ENCODE data around the gene SP140. TPM values are rescaled to one million over a fixed set of nuclear protein-coding genes. Genes with fewer than 3 reads are reported as not detected.

Gene SP140
- total and polyA plus RNA-seq, 10 of the 15 experiments (the other 5 are each of a cell fraction or from before 2014, with no cell fraction given) = 61.7 to 164 (median 90.7) TPM

- FAIRE-seq (peak; percentile 75), ATAC-seq (peak; percentile 87), DNase-seq (ENCODE audit: low read depth, low spot score) (peak; percentile 32)
- Histone ChIP-seq H2AFZ (ENCODE audit: control insufficient read depth, low read depth, low read length) (no peak overlapping the region), H4K20me1 (ENCODE audit: control insufficient read depth, insufficient read depth) (no peaks in the 10 kb centered on the region), H3K36me3 (ENCODE audit: control insufficient read depth in 2 of 2, insufficient read depth in 2 of 2, low read length in 1 of 2) (peaks cover 0 to 3% of the 10 kb centered on the region in 2 experiments; a peak in 1 of 4 replicates), H3K9me3 (replicated peaks; ENCODE audit: control insufficient read depth, insufficient read depth, low read length) (peaks cover 14% of the 10 kb centered on the region), H3K27ac (ENCODE audit: control insufficient read depth, insufficient read depth) (peak overlapping the region; percentile 27; the same call in 1 of the 2 replicates), H3K4me2 (ENCODE audit: control insufficient read depth, insufficient read depth) (peak overlapping the region; percentile 77), H3K4me3 (no peak overlapping the region), H3K9ac (ENCODE audit: control insufficient read depth, insufficient read depth, low read length) (no peak overlapping the region), H3K4me1 (ENCODE audit: control insufficient read depth, insufficient read depth, low read length) (peaks cover 15% of the 10 kb centered on the region), H3K79me2 (ENCODE audit: control insufficient read depth, insufficient read depth, low read length) (no peaks in the 10 kb centered on the region; the same call in none of the 2 replicates), H3K27me3 (replicated peaks in 1 of 2; ENCODE audit: control insufficient read depth in 2 of 2, insufficient read depth in 2 of 2, low read length in 1 of 2) (no peaks in the 10 kb centered on the region)
- BruUV-seq (replicated peaks) = no TSS peak
- intact Hi-C loops (cut with micrococcal nuclease; ENCODE audit: unreplicated experiment) = no loop called here
- POLR2A ChIA-PET = interaction anchor here (1.5 to 1.8 kb wide), 2 partner anchors 15 to 20 kb away, joined by 4 to 6 read pairs; partner anchors contain the start of gene SP140L
- SMC1A ChIA-PET (ENCODE audit: uncharacterized antibody, unreplicated experiment) = interaction anchor here (1.1 to 2.8 kb wide), 5 partner anchors 29 to 254 kb away, joined by 3 to 11 read pairs (median 4); no protein-coding TSS in a partner anchor
- RAD21 ChIA-PET (ENCODE audit: unreplicated experiment) = no interaction called here
- in situ Hi-C loops (cut with MboI) = no loop called here
- WGBS (ENCODE audit: insufficient coverage, insufficient replicate concordance, low lambda C conversion rate, missing lambda C conversion rate) = 51% methylated on average over 6 of the region's 6 CpGs
- CTCF ChIA-PET = interaction anchor here (0.9 to 1.0 kb wide), 4 partner anchors 19 to 281 kb away, joined by 3 read pairs; no protein-coding TSS in a partner anchor
- TF ChIP-seq TAF1 (IDR thresholded peaks at IDR 0.05; ENCODE audit: borderline replicate concordance, low read depth, low read length) = no peak
- TF ChIP-seq PKNOX1 (IDR thresholded peaks at IDR 0.05) = no peak
- peak; percentile 69 for TF ChIP-seq DPF2 (IDR thresholded peaks at IDR 0.05)
- no peak for TF ChIP-seq MTA3 (IDR thresholded peaks at IDR 0.05; ENCODE audit: borderline replicate concordance, low read length)
- TF ChIP-seq ZSCAN29 (IDR thresholded peaks at IDR 0.05) = no peak
- TF ChIP-seq EED (IDR thresholded peaks at IDR 0.05; ENCODE audit: low read depth) = peak; percentile 84
- TF ChIP-seq EGR1 (IDR thresholded peaks at IDR 0.05; ENCODE audit: borderline replicate concordance in 1 of 2, low read depth in 2 of 2, low read length in 2 of 2) = no peak
- no peak for TF ChIP-seq CEBPZ (IDR thresholded peaks at IDR 0.05; ENCODE audit: low read depth, low read length)
- TF ChIP-seq IKZF1 (conservative IDR thresholded peaks at IDR 0.05) = peak; percentile 52
- TF ChIP-seq JUND (IDR thresholded peaks at IDR 0.05; ENCODE audit: low read depth, low read length) = 0 out of 2 replicates have a peak, but pooled peaks have one; percentile 25
- TF ChIP-seq, protein P1, sequence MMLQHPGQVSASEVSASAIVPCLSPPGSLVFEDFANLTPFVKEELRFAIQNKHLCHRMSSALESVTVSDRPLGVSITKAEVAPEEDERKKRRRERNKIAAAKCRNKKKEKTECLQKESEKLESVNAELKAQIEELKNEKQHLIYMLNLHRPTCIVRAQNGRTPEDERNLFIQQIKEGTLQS (IDR thresholded peaks at IDR 0.05; ENCODE audit: borderline replicate concordance, extremely low read depth, low read depth, low read length) = no peak
- TF ChIP-seq NFIC (IDR thresholded peaks at IDR 0.05; ENCODE audit: low read depth, low read length) = peak; percentile 56; the same call in 1 of the 2 replicates
- TF ChIP-seq STAT1 (conservative IDR thresholded peaks at IDR 0.05) = no peak
- peak; percentile 27; the same call in 1 of the 2 replicates for TF ChIP-seq SPI1 (IDR thresholded peaks at IDR 0.05; ENCODE audit: borderline replicate concordance, insufficient read depth, low read depth, low read length)
- no peak for TF ChIP-seq E2F8 (IDR thresholded peaks at IDR 0.05; ENCODE audit: low read depth, partially characterized antibody)
- TF ChIP-seq JUNB (IDR thresholded peaks at IDR 0.05) = peak; percentile 95
Observed at GRCh38 chr2:230347659-230348305, 122.2 kb downstream of the SP140 start.

Data from GM12878 (cell line).